Gastrocnemius medialis (tissue), 4 donors: ENCODE measurements around the gene ST6GALNAC6. TPM values are rescaled to one million over a fixed set of nuclear protein-coding genes. Genes with fewer than 3 reads are reported as not detected.
A peak's percentile ranks its signal among the peaks of the same experiment; 100 is the strongest.

Experiments used
- ATAC-seq, 2 donors: fragments of 150-250 bp; one replicate each; pipeline ENCODE4 v1.9.1; 2016
- DNase-seq, 2 donors: peaks; one replicate each; pipeline ENCODE4 v3.0.0-alpha.2; 2019
- H3K27ac ChIP-seq, 4 donors: fragments of 200-600 bp; sonication (generic); 1 replicate in 1 of 4; 2 replicates in 3 of 4; pipeline ENCODE4 v1.5.1; 2016 to 2018; ENCODE audit warnings: mild to moderate bottlenecking in 2 of 4, moderate library complexity in 1 of 4
- H3K27me3 ChIP-seq, 3 donors: fragments of 200-600 bp; sonication (generic) in 2 of 3; 1 replicate in 1 of 3; 2 replicates in 2 of 3; pipeline versions ENCODE4 v1.5.1 to v1.6.0; 2016 to 2019; ENCODE audit warnings: mild to moderate bottlenecking in 1 of 3, moderate library complexity in 1 of 3
- H3K36me3 ChIP-seq, 2 donors: fragments of 200-600 bp; sonication (generic) in 1 of 2; one replicate each; pipeline ENCODE4 v1.5.1; 2017 to 2018
- H3K4me1 ChIP-seq, 2 donors: fragments of 200-600 bp; sonication (generic) in 1 of 2; one replicate each; pipeline ENCODE4 v1.5.1; 2016 to 2017; ENCODE audit warnings: mild to moderate bottlenecking in 2 of 2
- H3K4me3 ChIP-seq, 4 donors: fragments of 200-600 bp; sonication (generic) in 3 of 4; 1 replicate in 1 of 4; 2 replicates in 3 of 4; pipeline ENCODE4 v1.5.1; 2016 to 2019; ENCODE audit warnings: mild to moderate bottlenecking in 2 of 4
- H3K9me3 ChIP-seq, 3 donors: fragments of 200-600 bp; sonication (generic) in 2 of 3; 1 replicate in 1 of 3; 2 replicates in 2 of 3; pipeline ENCODE4 v1.5.1; 2016 to 2019
- CTCF ChIP-seq, 5 experiments: fragments of 450-650 bp in 3 of 5; fragments of 200-600 bp in 2 of 5; sonication (generic) in 2 of 5; IDR thresholded peaks in 4 of 5; conservative IDR thresholded peaks in 1 of 5; 1 replicate in 4 of 5; 2 replicates in 1 of 5; pipeline ENCODE4 v1.5.1; 2016 to 2019; ENCODE audit warnings: antibody characterized with exemption in 5 of 5, mild to moderate bottlenecking in 3 of 5, moderate library complexity in 3 of 5
- POLR2A ChIP-seq, 2 donors: fragments of 450-650 bp; IDR thresholded peaks; one replicate each; pipeline ENCODE4 v1.6.1; 2017; ENCODE audit warnings: antibody characterized with exemption in 2 of 2, mild to moderate bottlenecking in 2 of 2, moderate library complexity in 2 of 2
- in situ Hi-C, 4 donors: fragments of 200-750 bp; cut with MboI; loops; one replicate each; pipeline versions ENCODE4 v1.15.0 to v1.8.0; 2017; ENCODE audit warnings: low sequenced_read_pairs in 4 of 4
- intact Hi-C: fragments of 100-400 bp; cut with DNase I; formaldehyde crosslinking; loops from one replicate; pipeline ENCODE4 v1.15.1; 2023; ENCODE audit warnings: low total_unique reads
- total RNA-seq, 4 donors: library from RNA; depleted of rRNA; stranded (reverse); fragments of >200 nt; gene quantifications; one replicate each; pipeline versions ENCODE4 v1.1.0 to v1.2.3, GENCODE V29; 2016

The ST6GALNAC6 gene
- total RNA-seq, 4 donors from 2014 or later, result 46.7 to 69.3 (median 56.9) TPM

DNA sequence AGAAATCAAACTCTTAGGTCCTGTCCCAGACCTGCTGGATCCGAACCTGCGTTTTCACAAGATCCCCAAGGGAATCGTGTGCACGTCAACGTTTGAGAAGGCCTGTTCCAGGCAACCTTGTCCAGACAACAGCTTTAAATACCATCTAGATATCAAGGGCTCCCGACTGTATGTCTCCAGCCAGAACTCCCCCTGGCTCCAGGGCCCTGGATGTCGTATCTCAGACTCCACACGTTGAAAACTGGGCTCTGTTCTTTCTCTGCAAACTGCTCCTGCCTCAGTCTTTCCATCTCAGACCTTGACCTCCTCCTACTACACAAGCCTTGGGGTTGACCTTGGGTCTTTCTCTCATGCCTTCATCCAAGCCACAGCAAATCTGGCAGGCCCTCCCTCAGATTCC, 39.1 kb downstream of the ST6GALNAC6 start:
- H3K4me1 ChIP-seq, result peaks cover 37 to 48% of the 10 kb centered on the region in 2 donors
- intact Hi-C loops, result no loop called here

DNA sequence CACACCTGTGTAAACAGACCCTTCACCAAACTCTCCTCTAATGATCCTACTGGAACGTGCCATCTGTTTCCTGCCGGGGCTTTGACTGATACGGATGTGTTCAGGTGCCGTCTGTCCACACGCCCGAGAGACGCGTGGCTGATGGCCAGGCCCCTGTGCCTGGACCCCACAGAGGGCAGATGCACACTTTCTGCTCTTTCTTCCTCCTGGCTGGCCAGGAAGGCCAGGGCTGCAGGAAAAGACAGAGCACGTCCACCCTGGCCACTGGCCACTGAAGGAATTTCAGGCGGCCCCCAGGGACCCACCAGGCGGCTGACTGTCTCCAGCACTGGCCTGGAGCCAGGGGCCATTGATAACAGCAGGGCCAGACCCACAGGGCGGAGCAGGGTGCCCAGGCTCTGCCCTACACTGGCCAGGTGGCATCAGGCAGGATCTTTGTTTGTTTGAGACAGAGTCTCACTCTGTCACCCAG, 41.3 kb downstream of the ST6GALNAC6 start:
- peak overlapping the region in 3 of 4 donors; percentile 69 to 80 (median 78) for H3K27ac ChIP-seq
- intact Hi-C loops, result no loop called here

More for the DNA sequence above, 39.1 kb downstream of the ST6GALNAC6 start:
- Histone ChIP-seq H3K36me3 (no peaks in the 10 kb centered on the region), H3K9me3 (no peaks in the 10 kb centered on the region), H3K4me3 (no peak overlapping the region), H3K27ac (peak overlapping the region in 3 of 4 donors; percentile 69 to 80 (median 78)), H3K27me3 (no peaks in the 10 kb centered on the region)
- TF ChIP-seq CTCF (IDR thresholded peaks at IDR 0.05 in 4 of 5, conservative IDR thresholded peaks at IDR 0.05 in 1 of 5) (no peak), POLR2A (IDR thresholded peaks at IDR 0.05) (no peak)
- in situ Hi-C loops, result loop anchor here in 1 of 4 donors (10.0 kb wide), 1 partner anchor 55 kb away; the partner anchor contains the start of gene FPGS
- DNase-seq (no peak), ATAC-seq (no peak)

DNA sequence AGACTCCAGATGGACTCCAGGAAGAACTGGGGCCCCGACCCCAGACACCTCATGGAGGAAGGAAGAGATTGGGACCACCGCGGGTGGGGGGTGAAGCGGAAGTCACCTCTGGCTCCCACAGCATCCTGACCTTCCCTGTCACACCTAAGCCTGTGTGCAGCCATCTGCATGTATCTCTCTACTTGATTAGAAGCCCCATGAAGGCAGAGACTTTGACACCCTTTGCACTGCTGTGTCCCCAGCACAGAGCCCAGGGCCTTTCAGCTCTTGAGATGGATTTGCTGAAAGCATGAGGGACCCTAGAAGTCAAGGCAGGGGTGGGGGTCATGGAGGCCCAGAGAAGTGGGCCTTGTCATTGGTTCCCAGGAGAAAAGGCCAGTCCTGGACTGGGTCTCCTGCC, 42.1 kb downstream of the ST6GALNAC6 start:
- no peak for TF ChIP-seq POLR2A (IDR thresholded peaks at IDR 0.05)
- TF ChIP-seq CTCF (IDR thresholded peaks at IDR 0.05 in 4 of 5, conservative IDR thresholded peaks at IDR 0.05 in 1 of 5), result no peak
- Histone ChIP-seq H3K36me3 (no peaks in the 10 kb centered on the region), H3K4me3 (no peak overlapping the region), H3K4me1 (peaks cover 30 to 41% of the 10 kb centered on the region in 2 donors), H3K9me3 (no peaks in the 10 kb centered on the region), H3K27me3 (no peaks in the 10 kb centered on the region), H3K27ac (peak overlapping the region in 3 of 4 donors; percentile 69 to 80 (median 78))
- no peak for ATAC-seq
- DNase-seq, result no peak
- in situ Hi-C loops, result no loop called here
- intact Hi-C loops, result no loop called here

More for the DNA sequence above, 41.3 kb downstream of the ST6GALNAC6 start:
- Histone ChIP-seq H3K4me1 (peaks cover 37 to 48% of the 10 kb centered on the region in 2 donors), H3K36me3 (no peaks in the 10 kb centered on the region), H3K9me3 (no peaks in the 10 kb centered on the region), H3K4me3 (no peak overlapping the region), H3K27me3 (no peaks in the 10 kb centered on the region)
- DNase-seq (peak in 1 of 2 donors; percentile 41), ATAC-seq (no peak)
- in situ Hi-C loops, result no loop called here
- TF ChIP-seq CTCF (IDR thresholded peaks at IDR 0.05 in 4 of 5, conservative IDR thresholded peaks at IDR 0.05 in 1 of 5) (no peak), POLR2A (IDR thresholded peaks at IDR 0.05) (no peak)

DNA sequence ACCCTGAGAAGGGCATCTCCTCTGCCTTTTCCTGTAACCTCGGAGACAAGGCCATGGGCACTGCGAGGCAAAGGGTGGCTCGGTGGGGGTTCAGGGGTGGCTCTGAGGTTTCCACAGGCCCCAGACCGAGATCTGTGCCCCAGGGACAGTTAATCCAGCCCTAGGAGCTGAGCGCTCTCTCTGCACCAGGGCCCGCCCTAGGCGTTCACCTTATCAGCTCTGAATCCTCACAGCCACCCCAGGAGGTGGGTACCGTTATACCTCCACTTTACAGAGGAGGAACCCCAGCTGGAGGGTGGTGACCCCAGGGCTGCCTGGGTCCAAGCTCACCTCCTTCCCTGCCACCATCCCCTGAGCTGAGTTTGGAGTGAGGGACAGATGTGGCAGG, 42.7 kb downstream of the ST6GALNAC6 start:
- TF ChIP-seq POLR2A (IDR thresholded peaks at IDR 0.05) (no peak), CTCF (IDR thresholded peaks at IDR 0.05 in 4 of 5, conservative IDR thresholded peaks at IDR 0.05 in 1 of 5) (no peak)
- in situ Hi-C loops (no loop called here), intact Hi-C loops (no loop called here)
- ATAC-seq (no peak), DNase-seq (no peak)
- Histone ChIP-seq H3K27ac (peak overlapping the region in 3 of 4 donors; percentile 69 to 80 (median 78)), H3K4me3 (no peak overlapping the region), H3K27me3 (no peaks in the 10 kb centered on the region), H3K4me1 (peaks cover 24 to 35% of the 10 kb centered on the region in 2 donors), H3K36me3 (no peaks in the 10 kb centered on the region), H3K9me3 (no peaks in the 10 kb centered on the region)
